ENCODE results near the gene HSF4.

GRCh38 chr16:67149276-67150046 lies 15.1 kb upstream of the HSF4 start:
- no peak for TF ChIP-seq CTCF (conservative IDR thresholded peaks at IDR 0.05 in 1 of 2, IDR thresholded peaks at IDR 0.05 in 1 of 2; ENCODE audit: extremely low read depth in 1 of 2, insufficient read depth in 1 of 2, low read depth in 1 of 2, low read length in 2 of 2)
- no peak for TF ChIP-seq EZH2 (IDR thresholded peaks at IDR 0.05; ENCODE audit: borderline replicate concordance, low read length)
